HL-60 (cell line): Measurements from ENCODE around the gene COL20A1.
A peak's percentile ranks its signal among the peaks of the same experiment; 100 is the strongest.

Experiments used
- DNase-seq, 2 experiments: peaks; one replicate each; pipeline ENCODE4 v3.0.0-alpha.2; 2010 to 2020; ENCODE audit warnings: low read depth in 1 of 2, low spot score in 1 of 2
- H3K27ac ChIP-seq: fragments of 250-450 bp; sonication (Bioruptor Pico); replicated peaks from 2 replicates; pipeline ENCODE4 v1.5.1; 2020; ENCODE audit warnings: mild to moderate bottlenecking, moderate library complexity
- H3K27me3 ChIP-seq: fragments of 250-450 bp; sonication (Bioruptor Pico); 2 replicates; pipeline ENCODE4 v1.5.1; 2021; ENCODE audit warnings: mild to moderate bottlenecking, moderate library complexity; ENCODE audit not compliant: insufficient read depth, poor library complexity, severe bottlenecking
- H3K4me3 ChIP-seq: replicated peaks from 2 replicates; pipeline ENCODE4 v1.5.1; 2011; ENCODE audit warnings: mild to moderate bottlenecking, control low read depth, low read length; ENCODE audit not compliant: insufficient read depth
- CTCF ChIP-seq: IDR thresholded peaks from one replicate; pipeline ENCODE4 v1.5.1; 2011; ENCODE audit warnings: low read length, control low read depth, inconsistent platforms; ENCODE audit not compliant: insufficient read depth
- GABPA ChIP-seq: IDR thresholded peaks from 2 replicates; pipeline ENCODE4 v1.6.1; 2012; ENCODE audit warnings: low read depth
- POLR2AphosphoS5 ChIP-seq: IDR thresholded peaks from 2 replicates; pipeline ENCODE4 v1.6.1; 2012; ENCODE audit warnings: low read depth
- REST ChIP-seq: IDR thresholded peaks from 2 replicates; pipeline ENCODE4 v1.6.1; 2012; ENCODE audit warnings: low read depth; ENCODE audit not compliant: insufficient replicate concordance
- SPI1 ChIP-seq: IDR thresholded peaks from 2 replicates; pipeline ENCODE4 v1.6.1; 2012; ENCODE audit warnings: low read depth, mild to moderate bottlenecking, borderline replicate concordance

Gene COL20A1

GRCh38 chr20:63377256-63377941 is 84.4 kb downstream of the COL20A1 start:
- no peak for DNase-seq
- H3K27me3 ChIP-seq: peaks cover 14% of the 10 kb centered on the region
- no peak overlapping the region for H3K27ac ChIP-seq
- TF ChIP-seq POLR2AphosphoS5 (no peak), SPI1 (no peak), CTCF (no peak), REST (no peak), GABPA (no peak)
- H3K4me3 ChIP-seq: no peak overlapping the region

- Histone ChIP-seq H3K27me3 (peaks cover 14% of the 10 kb centered on the region), H3K27ac (no peak overlapping the region), H3K4me3 (no peak overlapping the region)
- TF ChIP-seq GABPA (no peak), CTCF (no peak), POLR2AphosphoS5 (no peak), REST (no peak), SPI1 (no peak)
- DNase-seq: no peak
Observed at GRCh38 chr20:63377951-63378381, 85.0 kb downstream of the COL20A1 start.

GRCh38 chr20:63378626-63379025 is 85.6 kb downstream of the COL20A1 start:
- H3K27me3 ChIP-seq: peaks cover 14% of the 10 kb centered on the region
- H3K27ac ChIP-seq: no peak overlapping the region
- no peak overlapping the region for H3K4me3 ChIP-seq
- no peak for DNase-seq
- TF ChIP-seq REST (peak; percentile 89), CTCF (no peak)
